Measurements from ENCODE around the gene CBX8.

Gene CBX8

DNA sequence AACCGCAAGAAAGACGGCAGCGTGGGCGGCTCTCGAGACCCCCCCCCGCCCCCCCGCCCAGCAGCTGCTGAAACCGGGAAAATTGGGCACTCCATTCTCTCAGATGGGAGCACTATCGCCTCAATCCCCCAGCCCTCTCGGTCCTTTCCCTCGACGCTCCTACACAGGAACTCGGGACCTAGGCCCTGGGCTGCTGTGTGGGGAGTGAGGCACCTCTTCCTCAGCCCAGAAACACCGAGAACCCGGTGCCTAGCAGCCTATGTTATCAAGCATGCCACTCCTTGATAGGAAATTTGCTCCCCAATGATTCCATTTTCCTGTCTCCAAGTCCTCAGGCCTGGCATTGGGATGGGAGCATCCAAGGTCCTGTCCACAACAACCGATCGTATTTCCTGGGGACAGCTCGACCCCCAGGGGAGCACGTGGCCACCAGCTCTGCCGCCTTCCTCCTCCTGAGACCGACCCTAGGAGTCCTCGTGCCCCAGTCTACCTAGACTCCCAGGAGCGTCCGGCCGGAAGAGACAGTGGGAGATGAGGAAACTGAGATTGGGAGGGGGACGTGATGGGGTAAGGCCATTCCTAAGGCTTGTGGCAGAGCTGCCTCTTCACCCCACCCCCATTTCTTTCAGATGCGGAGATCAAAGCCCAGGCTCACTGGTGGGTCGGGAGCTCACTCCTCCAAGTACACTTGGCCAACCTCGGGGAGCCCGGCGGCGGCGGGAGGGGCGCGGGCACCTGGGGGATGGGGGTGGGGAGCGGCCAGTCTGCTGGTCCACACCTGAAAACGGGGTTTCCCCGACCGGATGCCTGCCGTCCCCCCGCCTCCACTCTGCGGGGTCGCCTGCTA lies 17.5 kb upstream of the CBX8 start:
- Histone ChIP-seq H2BK15ac (ENCODE audit: low read depth, poor library complexity, severe bottlenecking) (peak overlapping the region; percentile 63), H2BK120ac (ENCODE audit: low read depth, low read length) (no peak overlapping the region), H2BK5ac (ENCODE audit: low read depth, low read length, poor library complexity, severe bottlenecking) (no peak overlapping the region), H4K8ac (ENCODE audit: low read length) (peak overlapping the region; percentile 69), H2AFZ (ENCODE audit: low read depth, low read length) (no peak overlapping the region), H3K27me3 (ENCODE audit: control insufficient read depth in 1 of 2, insufficient read depth in 1 of 2, low read length in 2 of 2) (peaks cover 81 to 84% of the 10 kb centered on the region in 2 experiments), H3K79me1 (replicated peaks; ENCODE audit: low read length, poor library complexity, severe bottlenecking) (no peaks in the 10 kb centered on the region), H3K18ac (ENCODE audit: low read depth in 1 of 2, low read length in 2 of 2) (peak overlapping the region in 1 of 2 experiments; percentile 41), H2AK5ac (ENCODE audit: low read length, severe bottlenecking) (no peak overlapping the region), H3K27ac (ENCODE audit: low read length, poor library complexity, severe bottlenecking) (no peak overlapping the region), H2BK12ac (ENCODE audit: low read length in 2 of 2) (peak overlapping the region; percentile 56 to 59), H3K4me1 (ENCODE audit: control insufficient read depth, insufficient read depth, low read depth, low read length) (peaks cover 43% of the 10 kb centered on the region), H3K23ac (ENCODE audit: low read length in 2 of 2) (peak overlapping the region in 1 of 2 experiments; percentile 41), H3K9ac (ENCODE audit: low read length) (no peak overlapping the region), H3K14ac (ENCODE audit: low read length in 2 of 2) (no peak overlapping the region), H3K4ac (ENCODE audit: low read depth in 1 of 2, low read length in 2 of 2) (no peak overlapping the region), H3K9me3 (ENCODE audit: control insufficient read depth, low read length) (no peaks in the 10 kb centered on the region), H3K36me3 (ENCODE audit: control insufficient read depth in 1 of 2, insufficient read depth in 2 of 2, low read depth in 1 of 2, low read length in 2 of 2) (no peaks in the 10 kb centered on the region), H3K4me2 (ENCODE audit: low read length, poor library complexity, severe bottlenecking) (peak overlapping the region; percentile 61), H3K4me3 (ENCODE audit: insufficient read depth in 1 of 2, low read depth in 1 of 2, low read length in 2 of 2) (peak overlapping the region in 1 of 2 experiments; percentile 27), H4K91ac (ENCODE audit: low read length) (peak overlapping the region; percentile 70)
- no peak for DNase-seq
- 15% methylated on average over 20 of the region's 43 CpGs for WGBS

DNA sequence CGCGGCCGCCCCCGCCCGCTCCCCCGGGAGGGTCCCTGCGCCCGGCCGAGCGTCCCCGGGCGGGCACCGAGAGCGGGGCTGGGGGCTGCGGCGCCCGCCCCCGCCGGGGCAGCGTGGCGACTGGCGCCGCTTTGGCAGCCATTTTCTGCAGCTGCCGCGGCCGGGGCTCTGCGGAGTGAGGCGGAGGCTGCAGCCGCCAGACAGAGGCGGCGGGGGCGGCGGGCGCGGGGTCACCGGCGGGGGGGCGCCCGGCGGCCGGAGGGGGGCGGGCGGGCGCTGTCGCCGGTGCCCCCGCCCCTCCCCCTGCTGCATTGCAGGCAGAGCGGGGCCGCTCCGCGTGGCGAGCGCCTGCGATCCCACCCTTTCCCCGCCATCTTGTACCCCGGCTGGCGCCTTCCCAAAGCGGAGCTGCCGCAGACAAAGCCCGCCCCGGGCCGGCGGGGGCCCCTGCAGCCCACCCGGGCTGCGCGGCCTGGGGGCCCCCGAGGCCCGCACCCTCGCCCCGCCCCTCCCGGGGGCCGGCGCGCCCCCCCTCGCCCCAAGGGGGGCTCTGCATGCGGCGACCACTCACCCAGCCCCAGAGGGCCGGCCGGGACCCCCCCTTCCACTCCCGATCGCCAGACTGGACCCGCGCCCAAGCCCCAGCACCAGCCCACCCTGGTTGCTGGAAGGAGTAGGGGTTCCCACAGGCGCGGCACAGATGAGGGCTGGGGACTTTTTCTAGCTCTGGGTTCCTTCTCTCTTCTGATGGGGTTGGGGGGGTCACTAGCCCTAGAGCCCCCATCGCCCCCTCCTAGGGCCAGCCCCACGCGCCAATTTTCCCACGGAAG lies 16.6 kb upstream of the CBX8 start:
- Histone ChIP-seq H3K9ac (ENCODE audit: low read length) (no peak overlapping the region), H2AFZ (ENCODE audit: low read depth, low read length) (no peak overlapping the region), H2BK12ac (ENCODE audit: low read length in 2 of 2) (no peak overlapping the region), H3K27me3 (ENCODE audit: control insufficient read depth in 1 of 2, insufficient read depth in 1 of 2, low read length in 2 of 2) (peaks cover 82 to 84% of the 10 kb centered on the region in 2 experiments), H4K8ac (ENCODE audit: low read length) (peak overlapping the region; percentile 72), H3K79me1 (replicated peaks; ENCODE audit: low read length, poor library complexity, severe bottlenecking) (no peaks in the 10 kb centered on the region), H3K4me2 (ENCODE audit: low read length, poor library complexity, severe bottlenecking) (peak overlapping the region; percentile 83), H2AK5ac (ENCODE audit: low read length, severe bottlenecking) (no peak overlapping the region), H3K14ac (ENCODE audit: low read length in 2 of 2) (peak overlapping the region in 1 of 2 experiments; percentile 94), H3K18ac (ENCODE audit: low read depth in 1 of 2, low read length in 2 of 2) (peak overlapping the region; percentile 48 to 77), H3K4ac (ENCODE audit: low read depth in 1 of 2, low read length in 2 of 2) (no peak overlapping the region), H4K91ac (ENCODE audit: low read length) (peak overlapping the region; percentile 75), H3K4me1 (ENCODE audit: control insufficient read depth, insufficient read depth, low read depth, low read length) (peaks cover 43% of the 10 kb centered on the region), H3K9me3 (ENCODE audit: control insufficient read depth, low read length) (no peaks in the 10 kb centered on the region), H2BK15ac (ENCODE audit: low read depth, poor library complexity, severe bottlenecking) (peak overlapping the region; percentile 99), H3K23ac (ENCODE audit: low read length in 2 of 2) (no peak overlapping the region), H3K36me3 (ENCODE audit: control insufficient read depth in 1 of 2, insufficient read depth in 2 of 2, low read depth in 1 of 2, low read length in 2 of 2) (no peaks in the 10 kb centered on the region), H3K4me3 (ENCODE audit: insufficient read depth in 1 of 2, low read depth in 1 of 2, low read length in 2 of 2) (peak overlapping the region in 1 of 2 experiments; percentile 51), H2BK120ac (ENCODE audit: low read depth, low read length) (peak overlapping the region; percentile 99), H2BK5ac (ENCODE audit: low read depth, low read length, poor library complexity, severe bottlenecking) (no peak overlapping the region), H3K27ac (ENCODE audit: low read length, poor library complexity, severe bottlenecking) (no peak overlapping the region)
- no peak for DNase-seq
- 0% methylated on average over 6 of the region's 89 CpGs for WGBS

DNA sequence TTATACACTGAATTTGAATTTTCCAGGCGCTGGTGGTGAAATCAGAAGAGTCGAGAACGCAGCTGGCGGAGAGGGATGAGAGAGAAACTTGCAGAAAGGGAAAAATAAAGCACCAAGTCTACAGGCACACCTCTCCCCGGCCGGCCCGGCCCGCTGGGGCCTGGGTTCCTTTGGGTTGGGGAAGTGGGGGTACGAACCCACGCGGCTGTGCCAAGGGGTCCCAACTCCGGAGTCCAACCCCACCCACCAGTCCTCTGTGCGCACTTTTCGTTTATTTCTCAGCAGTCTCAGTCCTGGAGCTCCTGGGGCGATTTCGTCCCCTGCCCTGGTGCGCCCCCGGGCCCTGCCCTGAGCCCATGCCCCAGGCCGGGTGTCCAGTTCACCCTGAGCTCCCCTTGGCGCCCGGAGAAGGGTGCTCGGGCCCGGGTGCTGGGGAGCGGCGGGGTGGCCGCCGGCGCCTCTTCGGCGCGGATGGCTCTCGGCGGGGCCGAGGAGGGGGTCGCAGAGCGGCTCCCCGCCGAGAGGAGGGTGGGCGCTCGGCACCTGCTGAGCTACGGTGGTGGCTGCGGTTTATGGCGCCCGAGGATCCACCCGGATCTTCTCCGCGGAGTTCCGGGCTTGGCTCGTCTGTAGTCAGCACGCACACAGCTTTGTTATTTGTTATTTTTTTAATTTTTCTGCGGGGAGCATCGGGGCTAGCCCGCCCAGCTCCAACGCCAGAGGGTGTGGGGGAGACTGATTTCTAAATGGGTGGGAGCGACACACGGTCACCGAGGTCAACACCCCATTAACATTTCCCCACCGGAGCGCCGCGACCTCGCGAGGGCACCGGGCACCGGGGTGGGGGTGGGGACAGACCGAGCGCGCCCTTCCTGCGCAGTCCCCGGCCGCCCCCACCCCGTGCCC lies 15.7 kb upstream of the CBX8 start:
- Histone ChIP-seq H3K4me3 (ENCODE audit: insufficient read depth in 1 of 2, low read depth in 1 of 2, low read length in 2 of 2) (peak overlapping the region in 1 of 2 experiments; percentile 51), H2BK15ac (ENCODE audit: low read depth, poor library complexity, severe bottlenecking) (peak overlapping the region; percentile 62), H3K14ac (ENCODE audit: low read length in 2 of 2) (no peak overlapping the region), H3K79me1 (replicated peaks; ENCODE audit: low read length, poor library complexity, severe bottlenecking) (no peaks in the 10 kb centered on the region), H2BK120ac (ENCODE audit: low read depth, low read length) (peak overlapping the region; percentile 99), H2BK12ac (ENCODE audit: low read length in 2 of 2) (peak overlapping the region in 1 of 2 experiments; percentile 21), H3K23ac (ENCODE audit: low read length in 2 of 2) (no peak overlapping the region), H3K9ac (ENCODE audit: low read length) (no peak overlapping the region), H4K91ac (ENCODE audit: low read length) (peak overlapping the region; percentile 16), H3K4ac (ENCODE audit: low read depth in 1 of 2, low read length in 2 of 2) (no peak overlapping the region), H3K27ac (ENCODE audit: low read length, poor library complexity, severe bottlenecking) (no peak overlapping the region), H3K4me1 (ENCODE audit: control insufficient read depth, insufficient read depth, low read depth, low read length) (peaks cover 43% of the 10 kb centered on the region), H2AK5ac (ENCODE audit: low read length, severe bottlenecking) (no peak overlapping the region), H3K27me3 (ENCODE audit: control insufficient read depth in 1 of 2, insufficient read depth in 1 of 2, low read length in 2 of 2) (peaks cover 82 to 84% of the 10 kb centered on the region in 2 experiments), H2AFZ (ENCODE audit: low read depth, low read length) (no peak overlapping the region), H3K36me3 (ENCODE audit: control insufficient read depth in 1 of 2, insufficient read depth in 2 of 2, low read depth in 1 of 2, low read length in 2 of 2) (no peaks in the 10 kb centered on the region), H2BK5ac (ENCODE audit: low read depth, low read length, poor library complexity, severe bottlenecking) (no peak overlapping the region), H3K18ac (ENCODE audit: low read depth in 1 of 2, low read length in 2 of 2) (peak overlapping the region; percentile 41 to 46), H3K9me3 (ENCODE audit: control insufficient read depth, low read length) (no peaks in the 10 kb centered on the region), H3K4me2 (ENCODE audit: low read length, poor library complexity, severe bottlenecking) (peak overlapping the region; percentile 97), H4K8ac (ENCODE audit: low read length) (peak overlapping the region; percentile 76)
- DNase-seq = no peak
- 5% methylated on average over 45 of the region's 72 CpGs for WGBS

All from mesenchymal stem cell (in vitro differentiated cells and primary cell).